ENCODE results near the gene C1QB. TPM values are rescaled to one million over a fixed set of nuclear protein-coding genes. Genes with fewer than 3 reads are reported as not detected.

C1QB gene
- total and polyA plus RNA-seq, 2 experiments from 2014 or later: not detected

- Histone ChIP-seq H2AFZ (no peak overlapping the region), H3K36me3 (ENCODE audit: insufficient read depth) (no peaks in the 10 kb centered on the region), H3K79me2 (replicated peaks; ENCODE audit: insufficient read depth) (no peaks in the 10 kb centered on the region), H3K27ac (ENCODE audit: low read depth) (no peak overlapping the region), H3K9me2 (ENCODE audit: insufficient read depth) (no peaks in the 10 kb centered on the region), H3F3A (replicated peaks; ENCODE audit: low read depth) (no peaks in the 10 kb centered on the region), H3K4me2 (no peak overlapping the region), H3K4me1 (ENCODE audit: insufficient read depth) (peaks cover 17% of the 10 kb centered on the region), H3K27me3 (ENCODE audit: insufficient read depth) (no peaks in the 10 kb centered on the region), H3K4me3 (no peak overlapping the region), H4K20me1 (replicated peaks; ENCODE audit: insufficient read depth) (no peaks in the 10 kb centered on the region)
- no peak overlapping the region for H3K27ac Mint-ChIP-seq
- ATAC-seq (no peak), DNase-seq (ENCODE audit: low spot score) (no peak)
- H3K36me3 Mint-ChIP-seq (ENCODE audit: low read depth): no peaks in the 10 kb centered on the region
- H3K4me1 Mint-ChIP-seq: peaks cover 15% of the 10 kb centered on the region
- peaks cover 4% of the 10 kb centered on the region for H3K27me3 Mint-ChIP-seq (ENCODE audit: insufficient read depth, low read depth, poor library complexity)
- TF ChIP-seq ZNF114 (CRISPR knock-in tag; IDR thresholded peaks at IDR 0.05) (no peak), ZNF462 (CRISPR knock-in tag; IDR thresholded peaks at IDR 0.05) (no peak), NANOG (IDR thresholded peaks at IDR 0.05; ENCODE audit: borderline replicate concordance) (no peak), EZH2 (IDR thresholded peaks at IDR 0.05; ENCODE audit: low read depth, unreplicated experiment) (no peak), CREB1 (CRISPR knock-in tag; IDR thresholded peaks at IDR 0.05; ENCODE audit: low read depth) (no peak), JUNB (IDR thresholded peaks at IDR 0.05; ENCODE audit: unreplicated experiment) (no peak), ETS1 (IDR thresholded peaks at IDR 0.05) (no peak), REST (IDR thresholded peaks at IDR 0.05; ENCODE audit: unreplicated experiment) (no peak)
- no peaks in the 10 kb centered on the region; the same call in 2 of the 3 replicates for H3K9me3 Mint-ChIP-seq
- H3K4me3 Mint-ChIP-seq: no peak overlapping the region
Observed at GRCh38 chr1:22635436-22635835, 17.6 kb upstream of the C1QB start.

Measured in GM23338 (cell line).